Amniotic epithelial cell (primary cell): Measurements from ENCODE around the gene CYP39A1.
A peak's percentile ranks its signal among the peaks of the same experiment; 100 is the strongest.
"Not testable (repeated sequence)": the region's sequence is repeated elsewhere in the genome, so short reads cannot be mapped to it uniquely, and the experiment has no call there.

Experiments
- DNase-seq: peaks from one replicate; pipeline ENCODE4 v3.0.0-alpha.2; 2010; ENCODE audit warnings: low read depth

Gene CYP39A1

DNA sequence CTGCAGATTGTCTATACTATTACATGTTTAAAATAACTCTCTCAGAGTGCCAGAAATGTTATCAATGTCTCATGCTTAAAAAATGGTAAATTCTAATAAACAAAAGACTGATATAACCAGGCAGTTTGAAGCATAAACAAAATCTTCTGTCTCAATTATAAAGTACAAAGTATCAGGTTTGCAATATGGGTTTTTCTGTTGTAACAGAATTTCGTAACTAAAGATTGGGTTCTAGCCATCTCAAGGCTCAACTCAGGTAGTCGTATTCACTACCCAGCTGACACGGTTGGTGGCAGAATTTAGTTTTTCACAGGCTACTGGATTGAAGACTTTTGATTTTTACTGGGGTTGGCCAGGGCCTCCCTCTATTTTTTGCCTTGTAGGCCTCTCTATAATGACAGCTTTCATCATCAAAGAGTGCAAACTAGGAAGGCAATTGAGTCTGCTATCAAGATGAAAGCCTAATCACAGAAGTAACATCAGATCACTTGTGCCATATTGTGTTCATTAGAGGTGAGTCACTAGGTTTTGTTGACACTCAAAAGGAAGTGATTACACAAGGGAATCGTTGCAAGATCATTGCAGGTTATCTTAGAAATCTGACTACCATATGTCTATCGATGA, 3.6 kb downstream of the CYP39A1 start:
- peak; percentile 9 for DNase-seq

DNA sequence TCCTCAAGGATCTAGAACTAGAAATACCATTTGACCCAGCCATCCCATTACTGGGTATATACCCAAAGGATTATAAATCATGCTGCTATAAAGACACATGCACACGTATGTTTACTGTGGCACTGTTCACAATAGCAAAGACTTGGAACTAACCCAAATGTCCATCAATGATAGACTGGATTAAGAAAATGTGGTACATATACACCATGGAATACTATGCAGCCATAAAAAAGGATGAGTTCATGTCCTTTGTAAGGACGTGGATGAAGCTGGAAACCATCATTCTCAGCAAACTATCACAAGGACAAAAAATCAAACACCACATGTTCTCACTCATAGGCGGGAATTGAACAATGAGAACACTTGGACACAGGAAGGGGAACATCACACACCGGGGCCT, 4.5 kb downstream of the CYP39A1 start:
- DNase-seq = not testable (repeated sequence)

DNA sequence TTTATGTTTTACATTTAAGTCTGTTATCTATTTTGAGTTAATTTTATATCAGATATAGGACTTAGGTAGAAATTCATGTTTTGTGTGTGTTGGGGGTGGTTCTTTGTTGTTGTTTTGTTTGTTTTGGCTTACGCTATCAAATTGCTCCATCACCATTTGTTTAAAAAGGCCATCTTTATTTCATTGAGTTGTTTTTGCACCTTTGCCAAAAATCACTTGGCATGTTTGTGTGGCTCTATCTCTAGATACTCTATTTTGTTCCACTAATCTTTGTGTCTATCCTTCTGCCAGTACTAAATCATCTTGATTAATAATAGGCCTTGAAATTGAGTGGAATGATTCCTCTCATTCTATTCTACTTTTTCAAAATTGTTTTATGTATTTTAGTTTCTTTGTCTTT, 7.4 kb downstream of the CYP39A1 start:
- no peak for DNase-seq

DNA sequence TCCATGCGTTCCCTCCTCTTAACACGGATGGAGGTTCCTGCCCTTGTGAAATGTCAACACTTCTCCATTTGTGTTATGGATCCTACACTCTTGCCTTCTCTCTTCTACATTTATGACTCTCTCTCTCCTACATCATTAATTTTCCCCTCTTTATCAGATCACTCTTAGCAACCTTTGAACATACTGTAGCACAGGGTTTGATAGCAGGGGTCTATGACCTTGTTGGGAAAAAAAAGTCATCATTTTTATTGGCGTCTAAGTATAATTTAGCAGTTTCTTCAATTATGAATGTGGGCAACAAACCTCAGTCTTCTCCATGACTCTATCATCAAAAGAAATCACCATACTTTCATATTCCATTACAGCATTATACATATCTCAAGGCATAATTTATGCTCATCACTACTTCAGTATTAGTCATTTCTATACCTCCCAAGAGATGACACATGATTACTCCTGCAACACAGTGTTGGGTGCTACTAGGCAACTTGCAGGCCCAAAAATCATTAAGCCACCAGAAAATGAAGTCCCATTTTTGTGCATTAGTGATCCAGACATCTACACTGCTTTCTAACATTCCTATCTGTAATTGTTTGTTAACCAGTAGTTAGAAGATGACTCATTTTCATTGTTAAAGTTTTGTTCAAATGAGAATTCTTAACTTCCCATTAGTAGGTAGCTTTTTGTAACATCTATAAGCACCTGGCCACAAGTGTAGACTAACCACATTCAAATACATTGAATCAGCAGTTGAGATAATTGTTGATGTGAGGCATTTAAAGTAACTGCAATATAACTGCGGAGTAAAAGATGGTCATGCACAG, 9.5 kb downstream of the CYP39A1 start:
- no peak for DNase-seq

DNA sequence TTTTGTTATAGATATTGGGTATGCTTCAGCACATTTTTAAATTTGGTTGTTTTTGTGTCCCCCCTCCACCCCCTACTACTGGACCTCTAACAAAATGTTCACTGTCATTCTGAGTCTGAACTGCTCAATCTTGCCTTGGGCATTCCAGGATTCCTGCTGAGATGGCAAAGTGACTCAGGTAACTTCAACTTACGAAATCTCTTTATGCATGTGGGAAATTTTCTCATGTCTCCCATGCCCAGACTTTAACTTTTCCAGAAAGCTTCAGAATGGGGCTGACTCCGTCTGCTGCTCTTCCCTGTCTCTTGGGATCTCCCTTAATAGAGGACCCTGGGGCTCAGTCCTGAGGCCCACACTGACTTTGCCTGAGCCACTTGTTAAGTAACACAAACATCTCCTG, 14.0 kb downstream of the CYP39A1 start:
- DNase-seq = no peak

DNA sequence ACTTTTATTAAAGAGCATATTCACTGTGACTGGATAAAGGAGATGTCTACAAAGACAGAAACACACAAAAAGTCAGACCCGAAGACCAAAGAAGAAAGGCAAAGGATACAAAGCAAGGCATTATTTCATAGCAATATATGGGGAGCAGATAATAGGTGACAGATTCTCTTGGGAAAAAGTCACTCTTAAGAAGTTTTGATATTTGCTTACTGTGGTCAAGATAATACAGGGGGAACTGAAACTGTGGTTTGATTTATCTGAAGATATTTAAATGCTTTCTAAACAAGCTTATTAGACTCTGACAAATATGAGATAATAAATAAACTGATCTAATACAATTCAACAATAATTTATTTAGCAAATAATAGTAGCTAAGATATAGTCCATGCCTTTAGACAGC, 14.7 kb downstream of the CYP39A1 start:
- no peak for DNase-seq

DNA sequence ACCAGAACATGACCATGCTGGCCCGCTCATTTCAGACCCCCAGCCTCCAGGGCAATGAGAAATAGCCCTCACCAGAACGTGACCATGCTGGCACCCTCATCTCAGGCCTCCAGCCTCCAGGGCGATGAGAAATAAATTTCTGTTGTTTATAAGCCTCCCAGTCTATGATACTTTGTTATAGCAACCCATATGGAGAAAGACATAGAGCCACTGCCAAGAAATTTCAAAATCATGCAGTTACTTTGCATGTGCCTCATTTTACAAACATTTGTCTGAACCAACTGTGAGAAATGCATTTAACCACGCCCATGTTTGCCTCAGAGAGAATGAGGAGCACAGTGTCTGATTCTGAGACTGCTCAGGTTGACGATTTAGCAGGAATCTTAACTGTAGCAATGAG, 15.5 kb downstream of the CYP39A1 start:
- peak; percentile 65 for DNase-seq

DNA sequence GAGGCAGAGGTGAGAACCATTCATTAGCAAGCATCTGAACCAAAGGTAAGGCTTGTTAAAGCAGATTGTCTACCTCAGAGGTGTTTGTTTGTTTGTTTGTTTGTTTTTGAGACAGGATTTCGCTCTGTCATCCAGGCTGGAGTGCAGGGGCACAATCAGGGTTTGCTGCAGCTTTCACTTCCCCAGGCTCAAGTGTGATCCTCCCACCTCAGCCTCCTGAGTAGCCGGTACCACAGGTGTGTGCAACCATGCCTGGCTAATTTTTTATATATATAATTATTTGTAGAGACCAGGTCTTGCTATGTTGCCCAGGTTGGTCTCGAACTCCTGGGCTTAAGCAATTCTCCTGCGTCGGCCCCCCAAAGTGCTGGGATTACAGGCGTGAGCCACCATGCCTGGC, 17.2 kb downstream of the CYP39A1 start:
- DNase-seq = no peak

DNA sequence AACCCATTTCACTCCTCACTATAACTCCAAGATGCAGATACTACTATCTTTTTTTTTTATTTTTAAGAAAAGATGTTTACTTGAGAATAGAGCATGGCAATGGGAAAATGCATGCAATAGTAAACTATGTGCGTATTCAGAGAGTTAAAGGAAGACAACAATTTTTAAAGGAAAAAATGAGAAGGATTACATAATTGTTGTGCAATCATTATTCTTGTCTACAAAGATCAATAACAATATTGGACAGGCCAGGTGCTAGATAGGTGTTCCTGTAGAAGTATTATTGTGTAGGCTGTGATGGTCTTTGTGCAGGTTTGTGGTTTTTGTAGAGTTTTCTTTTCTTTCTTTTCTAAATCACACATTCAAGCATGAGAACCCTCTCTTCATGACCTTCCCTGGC, 20.6 kb downstream of the CYP39A1 start:
- no peak for DNase-seq

DNA sequence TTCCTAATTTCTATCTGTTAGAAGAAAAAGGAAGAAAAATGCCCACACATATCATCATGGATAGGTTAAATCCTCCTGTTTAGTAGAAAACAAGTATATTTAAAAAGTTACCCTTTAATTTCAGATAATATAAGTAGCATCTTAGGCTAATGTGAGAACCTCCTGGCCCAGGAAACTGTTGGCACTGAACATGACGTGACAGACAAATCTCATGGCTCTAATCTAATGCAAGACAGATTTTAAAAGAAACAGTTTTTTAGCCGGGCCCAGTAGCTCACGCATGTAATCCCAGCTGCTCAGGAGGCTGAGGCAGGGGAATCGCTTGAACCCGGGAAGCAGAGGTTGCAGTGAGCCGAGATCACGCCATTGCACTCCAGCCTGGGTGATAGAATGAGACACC, 22.9 kb downstream of the CYP39A1 start:
- DNase-seq = no peak

DNA sequence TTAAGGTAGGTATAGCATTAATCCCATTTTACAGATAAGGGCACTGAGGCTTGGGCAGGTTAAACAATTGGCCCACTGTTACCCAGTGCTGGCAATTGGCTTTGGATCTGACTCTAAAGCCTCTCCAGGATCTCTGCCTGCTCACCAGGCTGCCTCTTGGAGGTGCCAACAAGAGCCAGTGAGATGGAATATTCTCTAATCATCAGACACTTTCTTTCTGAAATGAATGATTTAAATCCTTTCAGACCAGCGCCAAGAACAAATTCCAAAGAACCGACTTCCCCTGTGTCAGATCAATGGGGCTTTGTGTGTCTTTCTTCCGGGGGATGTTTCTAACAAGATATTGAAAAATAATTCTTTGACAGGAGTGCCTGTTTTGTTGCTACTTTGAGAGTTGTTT, 23.6 kb downstream of the CYP39A1 start:
- DNase-seq = no peak

DNA sequence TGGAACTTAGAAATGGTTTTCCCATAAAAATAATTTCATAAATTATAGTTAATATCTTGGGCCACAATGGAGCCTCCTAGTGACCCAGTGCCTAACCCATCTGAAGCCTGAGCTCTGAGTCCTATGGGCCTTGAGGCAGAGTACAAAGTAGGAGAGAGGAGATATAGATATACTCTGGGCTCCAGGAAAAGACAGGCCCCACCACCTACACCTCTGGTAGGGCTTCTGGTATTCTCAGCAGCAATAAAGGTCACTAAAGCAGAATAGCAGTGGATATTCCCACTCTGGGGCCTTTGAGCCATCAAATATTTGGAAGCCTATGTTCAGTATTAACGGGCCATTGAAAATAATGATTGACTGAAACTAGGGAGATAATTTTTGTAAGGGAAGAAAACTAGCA, 24.1 kb downstream of the CYP39A1 start:
- DNase-seq = no peak

DNA sequence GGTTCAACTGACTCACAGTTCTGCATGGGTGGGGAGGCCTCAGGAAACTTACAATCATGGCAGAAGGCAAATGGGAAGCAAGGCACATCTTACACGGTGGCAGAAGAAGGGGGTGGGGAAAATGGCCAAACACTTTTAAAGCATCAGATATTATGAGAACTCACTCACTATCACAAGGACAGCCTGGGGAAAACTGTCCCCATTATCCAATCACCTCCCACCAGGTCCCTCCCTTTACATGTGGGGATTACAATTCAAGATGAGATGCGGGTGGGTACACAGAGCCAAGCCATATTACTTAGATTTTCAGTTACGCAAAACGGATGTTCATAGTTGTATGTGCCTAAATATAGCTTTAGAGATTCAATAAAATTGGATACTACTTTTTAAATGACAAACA, 25.6 kb downstream of the CYP39A1 start:
- no peak for DNase-seq

DNA sequence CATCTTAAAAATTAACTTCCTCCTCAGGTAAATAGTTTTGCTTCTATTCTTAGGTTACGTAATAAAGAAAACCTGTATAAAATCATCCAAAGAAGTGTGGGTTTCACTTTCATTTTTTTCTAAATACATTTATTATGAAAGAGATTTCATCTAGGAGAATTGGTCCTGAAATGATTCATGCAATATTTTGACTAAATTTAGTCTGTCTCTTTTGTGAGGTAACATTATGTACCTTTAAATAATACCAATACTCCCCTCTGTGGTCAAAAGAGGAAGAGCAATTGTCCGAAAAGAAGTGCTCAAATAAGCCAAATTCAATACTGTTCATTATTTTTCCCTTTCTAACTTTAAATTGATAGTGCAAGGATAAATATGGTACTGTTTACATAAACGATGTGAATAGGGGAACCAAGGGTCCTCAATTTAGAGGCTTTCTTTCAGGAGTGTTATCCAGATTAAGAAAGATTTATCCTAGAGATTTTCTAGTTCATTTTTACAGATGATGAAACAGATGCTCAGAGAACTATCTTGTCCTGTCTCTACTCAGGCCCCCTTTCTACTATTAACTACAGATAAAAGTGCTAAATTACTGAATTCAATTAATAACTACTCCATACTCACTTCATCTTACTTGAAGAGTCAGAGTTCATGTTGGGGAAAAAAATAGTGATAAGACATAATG, 26.2 kb downstream of the CYP39A1 start:
- peak; percentile 5 for DNase-seq

DNA sequence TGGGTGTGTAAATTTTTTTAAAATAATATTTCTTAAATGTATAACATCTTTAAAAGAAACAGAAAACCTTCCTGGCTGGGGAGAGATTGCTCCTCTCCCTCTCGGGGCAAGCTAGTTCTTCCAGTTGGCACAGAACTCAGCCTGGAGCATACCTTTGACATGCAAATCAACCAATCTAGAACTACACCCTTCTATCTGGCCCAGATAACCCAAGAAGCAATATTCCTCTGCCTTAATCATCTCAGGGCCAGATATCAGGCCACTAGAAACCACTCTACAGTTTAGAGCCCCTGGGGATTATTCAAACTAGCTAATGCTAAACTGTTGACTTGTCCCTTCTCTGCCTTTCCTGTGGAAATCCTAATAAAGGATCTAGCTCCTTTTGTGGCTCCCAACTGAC, 33.9 kb downstream of the CYP39A1 start:
- DNase-seq = no peak

DNA sequence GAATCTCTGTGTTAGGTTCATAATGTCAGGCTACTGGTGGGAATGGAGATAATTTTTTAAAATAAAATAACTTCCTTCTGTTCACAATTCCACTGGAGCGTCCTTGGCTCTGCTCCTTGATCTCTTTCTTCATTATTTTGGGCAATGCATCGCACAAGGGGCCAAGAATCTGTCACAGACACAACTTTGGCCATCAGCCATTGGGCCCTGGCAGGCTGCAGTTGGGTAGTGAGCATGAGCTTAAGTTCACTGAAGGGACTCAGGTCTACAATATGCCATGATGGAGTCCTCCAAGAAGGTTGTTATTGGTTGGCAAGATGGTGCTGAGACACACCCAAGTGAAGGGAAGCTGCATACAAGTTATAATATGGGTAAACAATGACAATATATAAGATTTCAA, 40.0 kb downstream of the CYP39A1 start:
- no peak for DNase-seq

DNA sequence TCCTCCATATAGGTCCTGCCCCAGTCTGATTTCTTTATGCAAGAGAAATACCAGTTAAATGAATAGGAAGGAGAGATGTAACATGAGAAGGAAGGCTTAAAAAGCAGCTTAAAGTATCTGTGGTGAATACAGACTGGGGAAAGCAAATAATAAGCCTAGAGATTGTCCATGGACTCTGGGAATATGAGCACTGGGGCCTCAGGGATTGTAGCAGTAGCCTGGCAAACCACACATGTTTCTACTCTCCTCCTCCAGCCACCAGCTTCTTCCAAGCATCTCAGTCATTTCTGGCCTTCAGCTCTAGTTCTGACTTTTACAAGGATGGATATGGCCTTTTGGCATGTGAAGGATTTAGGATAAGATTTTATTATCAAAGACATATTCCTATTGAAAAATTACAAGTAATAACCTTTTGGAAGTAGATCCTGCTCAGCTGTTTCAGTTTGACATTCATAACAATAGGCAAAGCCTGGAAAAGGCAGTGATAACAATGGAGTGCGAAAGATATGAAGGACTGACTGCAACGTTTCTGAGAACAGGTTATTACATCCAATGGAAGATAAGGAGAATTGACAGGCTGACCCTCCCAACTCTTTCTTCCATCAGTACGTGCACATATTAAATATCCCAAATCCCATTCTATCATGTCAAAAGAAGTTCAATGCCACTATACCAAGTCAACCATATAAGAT, 41.6 kb downstream of the CYP39A1 start:
- no peak for DNase-seq

DNA sequence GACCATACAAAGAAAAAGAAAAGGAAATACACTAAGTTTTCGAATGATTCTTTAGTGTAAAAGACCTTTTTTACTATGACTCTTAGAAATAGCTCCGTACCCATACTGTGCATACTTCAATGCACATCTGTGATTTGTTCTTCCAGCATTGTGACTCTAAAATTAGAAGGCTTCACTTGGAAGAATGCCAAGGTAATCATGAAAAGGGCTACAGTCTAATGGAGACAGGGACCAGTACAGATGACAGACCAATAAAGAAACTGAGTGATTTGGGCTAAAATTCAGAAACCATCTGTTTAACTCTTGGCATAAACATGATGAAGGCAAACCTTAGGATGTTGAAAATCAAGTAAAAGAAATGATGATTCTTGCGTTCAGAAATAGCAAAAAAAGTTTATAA, 46.3 kb downstream of the CYP39A1 start:
- no peak for DNase-seq

DNA sequence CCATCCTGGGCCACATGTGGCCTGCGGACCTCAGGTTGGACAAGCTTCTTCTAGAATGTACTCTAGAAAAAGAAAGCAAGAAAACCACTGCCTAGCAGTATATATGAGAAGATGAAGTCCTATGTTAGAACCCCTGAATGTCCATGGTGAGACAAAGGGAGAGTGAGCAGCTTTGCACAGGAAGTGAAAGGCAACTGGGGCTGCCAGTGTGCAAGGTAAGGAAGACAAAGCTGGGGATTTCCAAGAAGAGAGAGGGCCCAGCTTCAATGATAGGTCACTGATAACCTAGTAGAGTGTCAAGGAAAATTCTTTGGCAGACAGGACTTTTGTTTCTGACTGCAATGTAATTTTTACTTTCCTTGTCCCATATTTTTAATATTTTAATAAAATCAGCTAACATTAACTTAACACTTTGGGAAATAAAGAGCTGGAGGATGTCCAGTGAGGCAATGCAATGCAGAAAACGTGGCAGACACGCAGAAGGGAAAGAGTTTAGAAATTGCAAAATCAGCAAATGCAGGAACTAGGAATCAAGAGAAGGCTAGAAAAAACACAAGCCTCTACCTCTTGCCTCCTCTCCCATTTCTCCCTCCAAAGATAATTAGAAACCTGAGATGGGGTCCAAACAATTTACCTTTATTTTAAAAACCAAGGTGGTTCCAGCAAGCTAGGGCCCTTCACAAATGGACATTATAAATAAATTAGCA, 47.4 kb downstream of the CYP39A1 start:
- DNase-seq = no peak

DNA sequence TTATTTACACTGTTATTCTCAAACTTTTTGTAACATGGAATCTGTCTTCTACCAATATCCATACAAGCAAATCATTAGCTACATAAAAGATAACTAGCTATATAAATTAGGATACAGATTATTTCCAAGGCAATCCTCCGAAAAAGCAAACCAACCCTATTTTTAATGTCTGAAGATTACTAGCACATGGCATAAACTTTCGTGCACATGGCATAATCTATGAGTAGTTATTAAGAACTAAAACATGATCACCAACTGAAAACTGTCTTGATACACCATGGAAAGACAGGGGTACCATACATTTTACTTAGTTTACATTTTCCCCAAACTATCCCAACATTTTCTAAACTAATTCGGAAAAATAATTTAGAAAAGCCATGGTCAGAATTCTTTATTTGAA, 54.4 kb downstream of the CYP39A1 start:
- no peak for DNase-seq

DNA sequence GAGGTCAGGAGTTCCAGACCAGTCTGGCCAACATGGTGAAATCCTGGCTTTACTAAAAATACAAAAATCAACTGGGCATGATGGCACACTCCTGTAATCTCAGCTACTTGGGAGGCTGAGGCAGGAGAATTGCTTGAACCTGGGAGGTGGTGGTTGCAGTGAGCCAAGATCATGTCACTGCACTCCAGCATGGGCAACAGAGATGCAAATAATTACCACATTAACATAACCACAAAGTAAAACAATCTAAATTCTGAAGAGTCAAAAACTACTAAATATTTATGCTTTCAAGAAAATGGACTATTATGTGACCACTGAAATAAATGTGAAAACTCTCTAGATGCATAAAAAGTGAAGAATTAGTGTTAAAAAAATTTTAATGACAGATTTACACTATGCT, 59.9 kb downstream of the CYP39A1 start:
- DNase-seq = no peak

DNA sequence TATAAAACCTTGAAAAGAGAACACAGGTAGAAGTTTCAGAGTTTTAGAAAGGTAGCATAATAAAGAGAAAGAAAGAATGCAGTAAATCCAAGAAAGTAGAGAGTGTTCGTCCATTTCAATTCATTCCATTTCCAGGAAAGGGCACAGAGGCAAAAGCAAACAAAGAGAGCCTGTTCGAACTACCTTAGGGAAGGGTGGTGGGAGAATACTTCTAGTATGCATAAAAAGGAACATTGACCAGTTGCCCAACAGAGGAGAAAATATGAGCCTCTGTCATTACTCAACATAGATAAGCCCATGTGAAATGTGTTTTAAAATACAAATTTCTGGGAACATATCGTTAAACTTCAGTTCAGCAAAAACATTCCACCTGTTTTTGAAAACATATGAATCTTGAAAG, 60.6 kb downstream of the CYP39A1 start:
- no peak for DNase-seq
